Fibroblast of lung (primary cell): ENCODE measurements around the gene RIN3. TPM values are rescaled to one million over a fixed set of nuclear protein-coding genes. Genes with fewer than 3 reads are reported as not detected.

Experiments used
- DNase-seq, 2 donors: peaks; one replicate each; pipeline versions ENCODE4 v3.0.0 to v3.0.0-alpha.2; 2010; ENCODE audit warnings: low read depth in 2 of 2
- H2AFZ ChIP-seq: 2 replicates; pipeline ENCODE4 v1.5.1; 2012; ENCODE audit warnings: low read length, control low read depth, inconsistent platforms
- H3K27ac ChIP-seq: 2 replicates; pipeline ENCODE4 v1.5.1; 2011; ENCODE audit warnings: low read length, control low read depth; ENCODE audit not compliant: insufficient read depth
- H3K27me3 ChIP-seq: 2 replicates; pipeline ENCODE4 v1.5.1; 2011; ENCODE audit warnings: mild to moderate bottlenecking, low read length; ENCODE audit not compliant: control insufficient read depth, insufficient read depth
- H3K36me3 ChIP-seq: 2 replicates; pipeline ENCODE4 v1.5.1; 2011; ENCODE audit warnings: low read length; ENCODE audit not compliant: control insufficient read depth, insufficient read depth
- H3K4me1 ChIP-seq: 2 replicates; pipeline ENCODE4 v1.5.1; 2011; ENCODE audit warnings: low read length; ENCODE audit not compliant: control insufficient read depth, insufficient read depth; ENCODE audit errors: extremely low read depth
- H3K4me2 ChIP-seq: 2 replicates; pipeline ENCODE4 v1.5.1; 2011; ENCODE audit warnings: low read length, control low read depth; ENCODE audit not compliant: insufficient read depth; ENCODE audit errors: extremely low read depth
- H3K4me3 ChIP-seq, 4 experiments: fragments of 200-600 bp in 1 of 4; sonication (generic) in 1 of 4; replicated peaks in 1 of 4; 2 replicates each; pipeline ENCODE4 v1.5.1; 2011 to 2016; ENCODE audit warnings: low read length in 4 of 4, low read depth in 3 of 4, mild to moderate bottlenecking in 3 of 4, control low read depth in 2 of 4, inconsistent platforms in 1 of 4, mixed read lengths in 1 of 4; ENCODE audit not compliant: insufficient read depth in 1 of 4; ENCODE audit errors: control extremely low read depth in 1 of 4
- H3K79me2 ChIP-seq: 2 replicates; pipeline ENCODE4 v1.5.1; 2012; ENCODE audit warnings: mild to moderate bottlenecking, low read length, inconsistent platforms; ENCODE audit not compliant: control insufficient read depth, insufficient read depth
- H3K9ac ChIP-seq: 2 replicates; pipeline ENCODE4 v1.5.1; 2011; ENCODE audit warnings: mild to moderate bottlenecking, low read length, control low read depth; ENCODE audit not compliant: insufficient read depth
- H3K9me3 ChIP-seq: 2 replicates; pipeline ENCODE4 v1.5.1; 2012; ENCODE audit warnings: low read depth, low read length; ENCODE audit not compliant: control insufficient read depth, insufficient read depth
- H4K20me1 ChIP-seq: 2 replicates; pipeline ENCODE4 v1.5.1; 2011; ENCODE audit warnings: low read length; ENCODE audit not compliant: control insufficient read depth, insufficient read depth; ENCODE audit errors: extremely low read depth
- CTCF ChIP-seq, 2 donors: IDR thresholded peaks in 1 of 2; conservative IDR thresholded peaks in 1 of 2; 1 replicate in 1 of 2; 2 replicates in 1 of 2; pipeline ENCODE4 v1.5.1; 2011 to 2012; ENCODE audit warnings: low read length in 2 of 2, control low read depth in 1 of 2, inconsistent platforms in 1 of 2, low read depth in 1 of 2, mild to moderate bottlenecking in 1 of 2
- EZH2 ChIP-seq: IDR thresholded peaks from 2 replicates; pipeline ENCODE4 v1.5.1; 2012; ENCODE audit warnings: low read length, control low read depth, mild to moderate bottlenecking; ENCODE audit errors: missing control alignments
- polyA plus RNA-seq, 2 donors: library from polyadenylated mRNA; depleted of rRNA in 1 of 2; stranded (reverse) in 1 of 2; unstranded in 1 of 2; fragments of >200 nt; gene quantifications; 2 replicates each; pipeline ENCODE4 v1.2.1, GENCODE V29; 2011 to 2012; ENCODE audit warnings: missing spikeins in 1 of 2
- total RNA-seq: library from RNA; depleted of rRNA; stranded (reverse); fragments of >200 nt; gene quantifications from 2 replicates; pipeline ENCODE4 v1.2.1, GENCODE V29; 2014

RIN3 gene
- total and polyA plus RNA-seq, 2 donors (not counting 1 experiment from before 2014, with no cell fraction given): 8.9 to 9.2 TPM

- Histone ChIP-seq H3K4me2 (peak overlapping the region; percentile 38), H3K36me3 (peaks cover 1% of the 10 kb centered on the region), H3K9ac (no peak overlapping the region), H3K4me1 (peaks cover 14% of the 10 kb centered on the region), H2AFZ (no peak overlapping the region), H3K79me2 (no peaks in the 10 kb centered on the region), H3K27ac (peak overlapping the region; percentile 47), H3K4me3 (no peak overlapping the region), H3K9me3 (no peaks in the 10 kb centered on the region), H4K20me1 (no peaks in the 10 kb centered on the region), H3K27me3 (no peaks in the 10 kb centered on the region)
- TF ChIP-seq EZH2: no peak
- peak; percentile 31 to 58 for TF ChIP-seq CTCF (conservative IDR thresholded peaks at IDR 0.05 in 1 of 2, IDR thresholded peaks at IDR 0.05 in 1 of 2; ENCODE audit: low read depth in 1 of 2, low read length in 2 of 2)
- peak; percentile 64 to 95 for DNase-seq
Measured at GRCh38 chr14:92670160-92670559, 156.6 kb downstream of the RIN3 start.

GRCh38 chr14:92670643-92671366 is 157.2 kb downstream of the RIN3 start:
- Histone ChIP-seq H3K79me2 (no peaks in the 10 kb centered on the region), H3K36me3 (peaks cover 1% of the 10 kb centered on the region), H3K27ac (peak overlapping the region; percentile 47), H3K27me3 (no peaks in the 10 kb centered on the region), H4K20me1 (no peaks in the 10 kb centered on the region), H3K9me3 (no peaks in the 10 kb centered on the region), H3K4me2 (peak overlapping the region; percentile 38), H3K9ac (no peak overlapping the region), H2AFZ (no peak overlapping the region), H3K4me1 (peaks cover 14% of the 10 kb centered on the region), H3K4me3 (no peak overlapping the region)
- DNase-seq: peak in 1 of 2 donors; percentile 42
- TF ChIP-seq CTCF (conservative IDR thresholded peaks at IDR 0.05 in 1 of 2, IDR thresholded peaks at IDR 0.05 in 1 of 2; ENCODE audit: low read depth in 1 of 2, low read length in 2 of 2): no peak
- TF ChIP-seq EZH2: no peak

- no peak overlapping the region for H3K4me2 ChIP-seq
- no peaks in the 10 kb centered on the region for H3K27me3 ChIP-seq
- peaks cover 9% of the 10 kb centered on the region for H3K36me3 ChIP-seq
- H3K4me3 ChIP-seq: no peak overlapping the region
- H3K9me3 ChIP-seq: no peaks in the 10 kb centered on the region
- H4K20me1 ChIP-seq: no peaks in the 10 kb centered on the region
- H3K27ac ChIP-seq: no peak overlapping the region
- TF ChIP-seq CTCF (conservative IDR thresholded peaks at IDR 0.05 in 1 of 2, IDR thresholded peaks at IDR 0.05 in 1 of 2; ENCODE audit: low read depth in 1 of 2, low read length in 2 of 2): no peak
- TF ChIP-seq EZH2: no peak
- H3K4me1 ChIP-seq: peaks cover 10% of the 10 kb centered on the region
- H3K79me2 ChIP-seq: no peaks in the 10 kb centered on the region
- H3K9ac ChIP-seq: no peak overlapping the region
- no peak for DNase-seq
- H2AFZ ChIP-seq: no peak overlapping the region
Measured at GRCh38 chr14:92673601-92674150, 160.1 kb downstream of the RIN3 start.
